OCI-LY3 (cell line): ENCODE results near the gene HSD17B12.

Experiments used
- H2AFZ ChIP-seq: fragments of 200-600, 300-600 bp; shearing (Covaris generic); 2 replicates; pipeline ENCODE4 v1.6.0; 2014; ENCODE audit warnings: antibody characterized with exemption, low read depth, low read length
- H3K27ac ChIP-seq: fragments of 200-600, 300-600 bp; sonication (generic); 2 replicates; pipeline ENCODE4 v1.5.1; 2014; ENCODE audit warnings: mild to moderate bottlenecking, low read length, moderate library complexity, mixed read lengths
- H3K27me3 ChIP-seq: fragments of 200-600, 300-600 bp; sonication (generic); 2 replicates; pipeline ENCODE4 v1.6.1; 2014; ENCODE audit warnings: low read depth, low read length, mixed read lengths
- H3K36me3 ChIP-seq: fragments of 200-600, 300-600 bp; sonication (generic); replicated peaks from 2 replicates; pipeline ENCODE3; 2014; ENCODE audit warnings: low read depth, low read length, mixed read lengths
- H3K4me1 ChIP-seq: fragments of 300-600, 200-600 bp; sonication (generic); 2 replicates; pipeline ENCODE4 v1.6.1; 2014; ENCODE audit warnings: low read length, mixed read lengths
- H3K4me2 ChIP-seq: fragments of 200-600, 300-600 bp; sonication (generic); 2 replicates; pipeline ENCODE4 v1.6.1; 2014; ENCODE audit warnings: low read length, mixed read lengths
- H3K4me3 ChIP-seq: fragments of 300-600, 200-600 bp; sonication (generic); 2 replicates; pipeline ENCODE4 v1.5.1; 2014; ENCODE audit warnings: antibody characterized with exemption, mild to moderate bottlenecking, low read length, moderate library complexity
- H3K79me2 ChIP-seq: fragments of 300-600, 200-600 bp; shearing (Covaris generic); 2 replicates; pipeline ENCODE4 v1.6.1; 2014; ENCODE audit warnings: mild to moderate bottlenecking, low read length, mixed read lengths
- H3K9ac ChIP-seq: fragments of 300-600, 200-600 bp; shearing (Covaris generic); 2 replicates; pipeline ENCODE4 v1.6.0; 2014; ENCODE audit warnings: mild to moderate bottlenecking, low read length, moderate library complexity
- H3K9me3 ChIP-seq: fragments of 200-600, 300-600 bp; shearing (Covaris generic); 2 replicates; pipeline ENCODE4 v1.6.1; 2014; ENCODE audit warnings: low read length, mixed read lengths; ENCODE audit not compliant: insufficient read depth
- H4K20me1 ChIP-seq: fragments of 200-600, 300-600 bp; sonication (generic); 2 replicates; pipeline ENCODE4 v1.6.1; 2016; ENCODE audit warnings: low read length, mixed read lengths; ENCODE audit not compliant: insufficient read depth
- EZH2phosphoT487 ChIP-seq: fragments of 200-600 bp; shearing (Covaris generic); IDR thresholded peaks from 2 replicates; pipeline ENCODE4 v1.6.1; 2018; ENCODE audit warnings: antibody characterized with exemption, mixed run types, low read depth
- TF ChIP-seq, protein P1 (sequence below): fragments of 200-600, 300-600 bp; sonication (generic); IDR thresholded peaks from 2 replicates; pipeline ENCODE4 v1.5.1; 2014; ENCODE audit warnings: antibody characterized with exemption, low read length, low read depth

HSD17B12 gene

GRCh38 chr11:43852057-43852636 lies 171.6 kb downstream of the HSD17B12 start:
- Histone ChIP-seq H3K4me2 (no peak overlapping the region), H2AFZ (no peak overlapping the region), H3K27me3 (no peaks in the 10 kb centered on the region), H4K20me1 (peaks cover 6% of the 10 kb centered on the region; the same call in 1 of the 2 replicates), H3K79me2 (no peaks in the 10 kb centered on the region), H3K36me3 (peaks cover 7% of the 10 kb centered on the region), H3K27ac (no peak overlapping the region), H3K9me3 (no peaks in the 10 kb centered on the region), H3K4me3 (no peak overlapping the region), H3K4me1 (no peaks in the 10 kb centered on the region), H3K9ac (no peak overlapping the region)
- TF ChIP-seq EZH2phosphoT487: no peak
- TF ChIP-seq, protein P1, sequence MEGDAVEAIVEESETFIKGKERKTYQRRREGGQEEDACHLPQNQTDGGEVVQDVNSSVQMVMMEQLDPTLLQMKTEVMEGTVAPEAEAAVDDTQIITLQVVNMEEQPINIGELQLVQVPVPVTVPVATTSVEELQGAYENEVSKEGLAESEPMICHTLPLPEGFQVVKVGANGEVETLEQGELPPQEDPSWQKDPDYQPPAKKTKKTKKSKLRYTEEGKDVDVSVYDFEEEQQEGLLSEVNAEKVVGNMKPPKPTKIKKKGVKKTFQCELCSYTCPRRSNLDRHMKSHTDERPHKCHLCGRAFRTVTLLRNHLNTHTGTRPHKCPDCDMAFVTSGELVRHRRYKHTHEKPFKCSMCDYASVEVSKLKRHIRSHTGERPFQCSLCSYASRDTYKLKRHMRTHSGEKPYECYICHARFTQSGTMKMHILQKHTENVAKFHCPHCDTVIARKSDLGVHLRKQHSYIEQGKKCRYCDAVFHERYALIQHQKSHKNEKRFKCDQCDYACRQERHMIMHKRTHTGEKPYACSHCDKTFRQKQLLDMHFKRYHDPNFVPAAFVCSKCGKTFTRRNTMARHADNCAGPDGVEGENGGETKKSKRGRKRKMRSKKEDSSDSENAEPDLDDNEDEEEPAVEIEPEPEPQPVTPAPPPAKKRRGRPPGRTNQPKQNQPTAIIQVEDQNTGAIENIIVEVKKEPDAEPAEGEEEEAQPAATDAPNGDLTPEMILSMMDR: peak; percentile 84

GRCh38 chr11:43853781-43854180 lies 173.2 kb downstream of the HSD17B12 start:
- Histone ChIP-seq H3K9me3 (no peaks in the 10 kb centered on the region), H2AFZ (no peak overlapping the region), H3K79me2 (no peaks in the 10 kb centered on the region), H3K4me2 (no peak overlapping the region), H3K4me1 (no peaks in the 10 kb centered on the region), H3K4me3 (no peak overlapping the region), H3K27me3 (no peaks in the 10 kb centered on the region), H3K9ac (no peak overlapping the region), H4K20me1 (peaks cover 6% of the 10 kb centered on the region; the same call in 1 of the 2 replicates), H3K27ac (no peak overlapping the region), H3K36me3 (peaks cover 13% of the 10 kb centered on the region)
- TF ChIP-seq, protein P1: no peak
- no peak for TF ChIP-seq EZH2phosphoT487

GRCh38 chr11:43856993-43857392 lies 176.5 kb downstream of the HSD17B12 start:
- no peak overlapping the region for H3K4me2 ChIP-seq
- H3K79me2 ChIP-seq: no peaks in the 10 kb centered on the region
- no peak overlapping the region for H3K9ac ChIP-seq
- H3K4me1 ChIP-seq: no peaks in the 10 kb centered on the region
- peaks cover 23% of the 10 kb centered on the region for H3K36me3 ChIP-seq
- no peaks in the 10 kb centered on the region for H3K27me3 ChIP-seq
- no peak overlapping the region for H3K27ac ChIP-seq
- peaks cover 6% of the 10 kb centered on the region; the same call in 1 of the 2 replicates for H3K9me3 ChIP-seq
- H3K4me3 ChIP-seq: no peak overlapping the region
- H2AFZ ChIP-seq: no peak overlapping the region
- no peaks in the 10 kb centered on the region; the same call in 1 of the 2 replicates for H4K20me1 ChIP-seq
- TF ChIP-seq, protein P1: no peak
- TF ChIP-seq EZH2phosphoT487: no peak

DNA sequence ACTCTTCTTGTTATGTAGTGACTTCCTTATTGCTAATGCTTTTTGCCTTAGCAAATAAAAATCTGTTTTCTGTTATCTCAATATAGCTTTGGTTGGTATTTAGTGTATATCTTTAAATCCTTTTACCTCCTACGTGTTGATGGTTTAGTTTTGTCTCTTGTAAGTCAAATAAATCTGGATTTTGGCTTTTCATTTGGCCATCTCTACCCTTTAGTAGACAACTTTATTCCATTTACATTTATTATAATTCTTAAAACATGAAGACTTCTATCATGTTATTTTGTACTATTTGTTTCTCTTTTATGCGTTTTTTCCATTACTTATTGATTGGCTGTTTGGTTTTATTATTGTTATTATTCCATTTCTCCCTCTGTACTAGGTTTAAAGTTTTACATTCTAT lies 180.6 kb downstream of the HSD17B12 start:
- Histone ChIP-seq H3K4me2 (no peak overlapping the region), H3K27me3 (no peaks in the 10 kb centered on the region), H3K27ac (no peak overlapping the region), H3K4me3 (no peak overlapping the region), H3K9me3 (peaks cover 6% of the 10 kb centered on the region; the same call in 1 of the 2 replicates), H3K4me1 (peaks cover 8% of the 10 kb centered on the region), H2AFZ (no peak overlapping the region), H3K9ac (no peak overlapping the region), H3K36me3 (peaks cover 18% of the 10 kb centered on the region), H4K20me1 (no peaks in the 10 kb centered on the region; the same call in 1 of the 2 replicates), H3K79me2 (no peaks in the 10 kb centered on the region)
- no peak for TF ChIP-seq EZH2phosphoT487
- TF ChIP-seq, protein P1: no peak
